Measurements from ENCODE around the gene DNAH1.

Gene DNAH1

DNA sequence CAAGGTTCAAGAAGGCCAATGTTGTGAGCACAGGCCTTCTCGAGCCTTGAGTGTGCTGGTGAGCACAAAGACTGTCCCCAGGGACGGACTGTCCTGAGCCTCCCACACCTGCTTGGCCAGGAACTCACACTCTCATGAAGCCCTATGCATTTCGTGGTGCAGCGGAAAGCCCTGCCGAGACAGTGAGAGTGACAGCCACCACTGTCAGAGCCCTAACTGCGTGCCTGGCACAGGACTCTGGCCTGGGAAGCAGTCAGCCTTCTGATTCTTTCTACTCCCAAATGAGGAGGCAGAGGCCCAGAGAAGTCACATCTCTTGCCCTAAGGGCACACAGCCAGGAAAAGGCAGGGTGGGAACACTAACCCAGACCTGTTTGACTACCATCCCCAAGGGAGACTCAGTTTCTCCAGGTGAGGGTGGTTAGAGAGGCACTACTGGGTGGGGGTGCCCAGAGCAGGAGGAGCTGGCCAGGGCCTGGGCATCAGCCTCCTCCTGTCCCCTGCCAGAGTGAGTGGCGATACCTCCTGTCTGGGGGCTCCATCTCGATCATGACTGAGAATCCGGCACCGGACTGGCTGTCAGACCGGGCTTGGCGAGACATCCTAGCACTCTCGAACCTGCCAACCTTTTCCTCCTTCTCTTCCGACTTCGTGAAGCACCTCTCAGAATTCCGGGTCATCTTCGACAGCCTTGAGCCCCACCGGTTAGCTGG lies 78.0 kb downstream of the DNAH1 start:
- DNase-seq: no peak

- no peak for DNase-seq
These were observed 78.8 kb downstream of the DNAH1 start for GRCh38 chr3:52394751-52395502.

GRCh38 chr3:52395503-52395865 lies 79.4 kb downstream of the DNAH1 start:
- DNase-seq: no peak

- no peak for DNase-seq
These were observed 80.1 kb downstream of the DNAH1 start for GRCh38 chr3:52396011-52396906.

DNA sequence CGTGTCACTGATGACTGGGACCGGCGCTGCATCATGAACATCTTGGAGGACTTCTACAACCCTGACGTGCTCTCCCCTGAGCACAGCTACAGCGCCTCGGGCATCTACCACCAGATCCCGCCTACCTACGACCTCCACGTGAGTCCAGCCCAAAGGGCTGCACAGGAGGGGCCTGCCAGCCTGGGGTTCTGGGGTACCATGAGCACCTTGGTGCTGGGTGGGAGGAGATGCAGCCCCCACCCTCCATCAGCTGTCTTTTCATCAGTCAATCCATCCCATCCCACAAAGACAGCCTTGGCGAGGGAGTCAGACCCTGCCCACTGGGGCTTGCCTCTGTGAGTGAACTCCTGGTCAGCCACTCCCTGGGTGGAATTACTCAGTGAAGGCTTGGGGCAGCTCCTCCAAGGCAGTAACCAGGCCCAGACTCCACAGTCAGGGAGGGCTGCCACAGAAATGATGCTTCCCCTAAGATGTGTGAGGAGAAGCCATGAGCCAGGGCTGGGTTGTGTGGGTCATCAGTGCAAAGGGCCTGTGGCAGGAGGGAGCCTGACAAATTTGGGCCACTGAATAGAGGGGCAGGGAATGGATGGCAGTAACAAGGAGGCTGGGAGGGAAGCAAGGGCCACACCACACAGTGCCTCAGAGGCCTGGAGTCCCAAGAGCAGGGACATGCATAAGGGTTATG lies 80.9 kb downstream of the DNAH1 start:
- DNase-seq: no peak

GRCh38 chr3:52397676-52398399 lies 81.7 kb downstream of the DNAH1 start:
- DNase-seq: no peak

- DNase-seq: no peak
These were observed 82.6 kb downstream of the DNAH1 start for GRCh38 chr3:52398670-52399081.

GRCh38 chr3:52399131-52399530 lies 83.0 kb downstream of the DNAH1 start:
- DNase-seq: no peak

GRCh38 chr3:52399593-52399992 lies 83.5 kb downstream of the DNAH1 start:
- DNase-seq: no peak

- DNase-seq: no peak
These were observed 84.2 kb downstream of the DNAH1 start for GRCh38 chr3:52400275-52400793.

GRCh38 chr3:52401021-52401420 lies 84.9 kb downstream of the DNAH1 start:
- no peak for DNase-seq

GRCh38 chr3:52401551-52401950 lies 85.4 kb downstream of the DNAH1 start:
- DNase-seq: no peak

DNA sequence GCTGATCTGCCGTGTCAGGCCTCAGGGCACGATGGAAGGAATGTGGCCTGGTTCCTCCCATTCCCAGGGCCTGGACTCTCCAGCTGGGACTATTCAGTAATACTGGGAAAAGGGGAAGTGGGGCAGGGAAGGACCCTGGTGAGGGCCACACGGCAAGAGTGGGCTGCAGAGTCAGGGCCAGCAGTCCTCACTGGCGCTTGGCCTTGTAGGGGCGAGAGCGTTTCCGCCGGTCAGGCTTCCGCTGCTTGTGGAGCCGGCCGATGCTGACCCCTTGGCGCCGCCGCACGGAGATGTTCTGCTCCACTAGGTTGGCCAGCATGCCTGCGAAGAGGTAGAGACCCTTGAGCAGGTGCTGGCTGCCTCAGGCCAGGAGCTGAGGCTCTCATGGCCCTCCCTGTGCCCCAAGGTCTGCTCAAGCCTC lies 86.0 kb downstream of the DNAH1 start:
- DNase-seq: no peak

- DNase-seq: no peak
These were observed 86.7 kb downstream of the DNAH1 start for GRCh38 chr3:52402706-52403270.

GRCh38 chr3:52403271-52403841 lies 87.2 kb downstream of the DNAH1 start:
- no peak for DNase-seq

- DNase-seq: no peak
These were observed 87.8 kb downstream of the DNAH1 start for GRCh38 chr3:52403955-52404354.

DNA sequence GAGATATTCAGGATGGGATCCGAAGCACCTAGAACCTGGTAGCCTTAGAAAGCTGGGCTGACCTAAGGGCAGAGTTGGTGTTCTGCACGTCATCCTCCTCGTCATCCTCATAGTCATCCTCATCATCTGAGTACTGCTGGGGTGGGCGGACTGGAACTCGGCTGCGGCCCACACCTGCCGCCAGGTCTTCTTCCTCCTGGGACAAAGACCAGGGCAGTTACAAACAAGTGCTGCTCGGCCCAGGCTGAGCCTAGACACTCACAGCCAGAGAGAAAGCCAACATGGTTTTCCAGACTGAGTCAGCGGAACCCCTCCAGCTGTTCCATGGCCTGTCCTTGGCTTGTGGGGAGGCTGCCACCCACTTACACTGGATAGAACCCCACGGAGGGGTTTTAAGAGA lies 88.3 kb downstream of the DNAH1 start:
- no peak for DNase-seq

DNA sequence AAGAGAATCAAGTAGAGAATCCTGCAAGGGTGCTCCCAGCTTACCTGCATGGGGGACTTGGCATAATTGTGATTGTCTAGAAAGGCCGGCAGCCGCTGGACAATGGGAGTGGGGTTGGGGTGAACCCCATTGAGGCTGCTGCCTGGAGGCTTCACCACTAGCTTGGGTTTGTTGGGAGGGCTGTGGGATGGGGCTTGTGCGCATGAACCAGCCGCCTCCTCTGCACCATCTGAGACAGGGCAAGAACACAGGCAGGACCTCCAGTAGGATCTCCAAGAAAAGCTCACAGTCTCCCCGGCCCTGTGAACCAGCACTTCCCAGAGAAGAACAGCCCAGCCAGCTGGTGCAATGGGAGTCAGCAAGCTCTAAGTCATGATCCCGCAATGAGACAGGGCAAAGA lies 88.9 kb downstream of the DNAH1 start:
- no peak for DNase-seq

- no peak for DNase-seq
These were observed 89.5 kb downstream of the DNAH1 start for GRCh38 chr3:52405601-52406110.

- no peak for DNase-seq
These were observed 90.1 kb downstream of the DNAH1 start for GRCh38 chr3:52406231-52406661.
